ENCODE data around the gene GSN.
"Not testable (repeated sequence)": the region's sequence is repeated elsewhere in the genome, so short reads cannot be mapped to it uniquely, and the experiment has no call there.

The GSN gene

GRCh38 chr9:121289026-121289771 lies 21.2 kb downstream of the GSN start:
- no peak for DNase-seq

- DNase-seq = no peak
Observed at GRCh38 chr9:121289772-121290370, 21.9 kb downstream of the GSN start.

GRCh38 chr9:121291536-121291935 lies 23.6 kb downstream of the GSN start:
- DNase-seq = not testable (repeated sequence)

- no peak for DNase-seq
Observed at GRCh38 chr9:121292051-121292450, 24.1 kb downstream of the GSN start.

- DNase-seq = no peak
Observed at GRCh38 chr9:121292801-121293241, 24.9 kb downstream of the GSN start.

- no peak for DNase-seq
Observed at GRCh38 chr9:121294151-121294743, 26.3 kb downstream of the GSN start.

- no peak for DNase-seq
Observed at GRCh38 chr9:121294866-121295661, 27.1 kb downstream of the GSN start.

GRCh38 chr9:121295662-121296191 lies 27.8 kb downstream of the GSN start:
- no peak for DNase-seq

GRCh38 chr9:121296213-121297127 lies 28.5 kb downstream of the GSN start:
- DNase-seq = no peak

GRCh38 chr9:121297389-121297788 lies 29.4 kb downstream of the GSN start:
- no peak for DNase-seq

- DNase-seq = no peak
Observed at GRCh38 chr9:121298016-121298538, 30.1 kb downstream of the GSN start.

- DNase-seq = no peak
Observed at GRCh38 chr9:121298689-121299466, 30.9 kb downstream of the GSN start.

GRCh38 chr9:121299467-121300282 lies 31.7 kb downstream of the GSN start:
- DNase-seq = peak; percentile 21

GRCh38 chr9:121300283-121301119 lies 32.5 kb downstream of the GSN start:
- no peak for DNase-seq

- no peak for DNase-seq
Observed at GRCh38 chr9:121301881-121302286, 33.9 kb downstream of the GSN start.

- no peak for DNase-seq
Observed at GRCh38 chr9:121302341-121302740, 34.4 kb downstream of the GSN start.

- no peak for DNase-seq
Observed at GRCh38 chr9:121302786-121303185, 34.8 kb downstream of the GSN start.

GRCh38 chr9:121303456-121304451 lies 35.8 kb downstream of the GSN start:
- DNase-seq = no peak

Measured in CD4-positive, alpha-beta T cell treated with Interleukin-17A for 4 hours (primary cell).